Activated T-cell treated with anti-CD3 and anti-CD28 coated beads for 24 hours (primary cell): Measurements from ENCODE around the gene DUSP10.
A peak's percentile ranks its signal among the peaks of the same experiment; 100 is the strongest.

ENCODE experiments used
- DNase-seq: peaks from one replicate; pipeline ENCODE4 v3.0.0-alpha.2; 2020; ENCODE audit warnings: low read depth

The DUSP10 gene

DNA sequence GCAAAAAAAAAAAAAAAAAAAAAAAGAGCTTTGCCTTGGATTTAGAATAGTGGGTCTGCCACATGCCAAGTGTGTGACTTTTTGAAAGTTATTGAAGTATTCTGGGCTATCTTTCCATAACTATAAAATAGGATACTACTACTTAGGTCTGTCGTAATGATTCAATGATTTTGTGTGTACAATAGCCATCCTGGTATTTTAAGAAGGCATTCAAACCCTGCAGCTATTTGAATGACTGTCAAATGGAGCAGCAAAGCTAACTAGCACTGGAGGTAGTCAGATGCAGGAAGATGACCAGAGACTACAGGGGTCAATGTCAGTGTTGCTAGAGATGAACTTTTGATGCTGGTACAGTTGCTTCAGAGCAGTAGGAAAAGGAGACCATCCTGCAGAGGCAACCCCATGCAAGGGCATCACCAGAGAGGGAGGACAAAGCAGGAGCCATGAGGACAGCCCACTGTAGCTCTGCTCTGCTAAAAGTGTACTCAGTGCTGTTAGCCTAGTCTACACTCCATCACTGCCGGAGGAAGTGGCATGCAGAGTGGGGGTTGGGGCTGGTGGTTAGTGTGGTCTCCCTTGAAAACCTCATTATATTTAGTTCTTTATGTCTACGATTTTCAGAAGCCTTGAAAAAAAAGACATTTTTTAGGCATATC is 29.0 kb downstream of the DUSP10 start:
- DNase-seq: peak; percentile 55

DNA sequence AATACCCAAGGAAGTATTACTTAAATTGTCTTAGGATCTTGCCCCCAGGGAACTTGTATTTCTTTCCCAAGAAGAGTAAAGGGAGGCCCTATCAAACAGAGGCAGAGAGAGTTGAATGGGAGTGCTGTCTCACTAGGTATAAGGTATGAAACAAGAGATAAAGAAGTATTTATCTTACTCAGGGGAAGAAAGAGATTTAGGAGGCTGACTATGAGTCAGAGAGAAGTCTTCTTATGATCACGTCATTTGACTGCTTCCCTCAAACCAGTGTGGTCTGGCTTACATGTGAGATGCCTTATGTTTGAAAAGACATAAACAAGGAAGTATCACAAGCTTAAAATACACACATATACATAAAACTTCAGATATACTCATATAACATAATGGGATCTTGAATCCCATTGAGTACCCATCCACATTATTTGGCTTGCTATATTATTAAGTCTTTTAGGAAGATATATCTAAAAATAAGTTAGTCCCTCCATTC is 29.6 kb downstream of the DUSP10 start:
- peak; percentile 27 for DNase-seq

DNA sequence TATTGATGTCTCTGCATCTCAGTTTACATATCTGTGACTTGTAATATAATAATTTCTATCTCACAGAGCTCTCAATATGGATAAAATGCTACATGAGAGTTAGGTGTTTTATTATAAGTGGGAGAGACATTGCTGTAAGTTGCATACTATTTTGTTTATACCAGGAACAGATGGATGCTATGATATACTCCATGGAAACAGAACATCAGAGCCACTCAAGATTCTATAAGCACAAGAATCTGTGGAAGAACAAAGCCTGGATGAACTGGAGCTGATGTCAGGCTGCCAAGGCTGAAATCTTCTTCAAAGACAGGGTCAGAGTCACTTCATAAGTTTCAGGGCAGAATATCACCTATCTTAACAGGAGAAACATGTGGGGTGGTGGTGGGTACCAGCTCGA is 30.2 kb downstream of the DUSP10 start:
- no peak for DNase-seq

DNA sequence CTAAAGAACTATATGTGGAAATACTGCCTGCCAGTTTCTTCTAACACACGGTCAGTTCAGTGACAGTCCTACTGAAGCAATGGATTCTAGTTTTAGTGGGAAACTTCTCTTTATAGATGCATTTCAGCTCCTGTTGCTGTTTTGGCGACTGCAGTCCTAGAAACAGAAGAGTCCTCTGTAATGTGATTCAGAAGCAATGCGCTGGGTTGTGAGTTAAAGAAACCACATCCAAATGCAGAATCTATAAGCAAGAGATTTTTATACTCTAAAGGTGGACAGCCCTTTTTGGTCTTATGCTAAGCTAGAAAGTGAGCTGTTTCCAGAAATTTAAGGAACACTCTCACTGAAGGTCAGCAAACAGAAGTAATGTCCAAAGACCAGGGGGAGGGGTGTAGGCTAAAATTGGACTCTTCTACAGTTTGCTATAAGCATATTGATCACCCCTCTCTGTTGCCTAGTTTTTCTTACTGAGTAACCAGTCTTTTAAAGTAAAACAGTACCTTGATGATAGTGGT is 30.8 kb downstream of the DUSP10 start:
- DNase-seq: no peak

DNA sequence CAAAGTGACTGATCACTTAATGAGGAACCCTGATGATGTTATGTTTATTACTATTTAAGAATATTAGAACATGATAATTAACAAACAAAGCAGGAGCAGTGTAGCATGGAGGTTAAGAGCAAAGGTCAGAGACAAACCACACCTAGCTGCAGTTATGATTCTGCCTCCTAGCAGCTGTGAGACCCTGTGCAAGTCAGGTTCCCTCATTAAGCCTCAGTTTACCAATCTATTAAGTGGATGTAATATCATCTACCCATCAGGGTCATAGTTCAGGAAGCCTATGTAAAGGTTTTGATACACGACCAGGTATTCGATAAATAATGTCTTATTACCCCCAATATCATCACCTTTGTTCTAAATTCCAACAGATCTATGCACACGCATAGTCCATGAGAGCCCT is 32.0 kb downstream of the DUSP10 start:
- no peak for DNase-seq

DNA sequence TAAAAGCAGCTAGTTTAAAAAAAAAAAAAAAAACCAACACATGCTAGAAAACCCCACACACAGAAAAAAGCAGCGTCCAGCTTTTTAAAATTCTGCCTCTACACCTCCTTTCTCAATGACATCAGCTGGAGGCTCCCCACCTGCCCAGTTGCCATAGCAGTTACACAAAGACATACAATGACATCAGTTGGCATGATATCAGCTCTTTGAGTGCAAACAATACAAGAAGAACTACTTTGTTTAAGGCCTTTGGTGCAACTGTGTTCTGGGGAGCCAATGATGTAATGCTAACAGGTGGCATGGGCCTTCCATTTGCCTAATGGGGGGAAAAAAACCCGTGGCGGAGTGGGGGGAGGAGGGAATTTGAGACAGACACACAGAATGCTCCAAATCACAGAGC is 32.9 kb downstream of the DUSP10 start:
- DNase-seq: no peak

DNA sequence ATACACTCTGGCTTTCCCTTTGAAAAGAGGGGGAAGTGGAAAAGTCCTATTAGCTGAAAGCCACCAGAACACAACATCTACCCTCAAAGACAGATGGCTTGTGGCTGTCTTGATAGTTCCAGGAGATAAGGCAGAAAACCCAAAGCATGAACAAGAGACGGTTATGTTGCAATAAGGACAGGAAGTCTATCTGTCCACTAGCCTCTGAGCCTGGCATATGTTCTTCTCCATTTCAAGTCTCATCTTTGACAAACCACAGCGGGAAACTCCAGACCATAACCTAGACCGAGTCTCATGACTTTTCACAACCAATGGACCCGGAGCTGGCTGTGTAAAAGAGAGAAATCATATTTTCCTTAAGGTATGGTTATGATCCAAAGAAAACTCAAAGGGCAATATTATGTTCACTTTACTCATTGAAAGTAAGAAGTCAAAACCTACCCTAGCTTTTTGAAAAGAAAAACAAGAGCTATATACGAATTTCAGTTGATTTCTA is 33.8 kb downstream of the DUSP10 start:
- peak; percentile 36 for DNase-seq

DNA sequence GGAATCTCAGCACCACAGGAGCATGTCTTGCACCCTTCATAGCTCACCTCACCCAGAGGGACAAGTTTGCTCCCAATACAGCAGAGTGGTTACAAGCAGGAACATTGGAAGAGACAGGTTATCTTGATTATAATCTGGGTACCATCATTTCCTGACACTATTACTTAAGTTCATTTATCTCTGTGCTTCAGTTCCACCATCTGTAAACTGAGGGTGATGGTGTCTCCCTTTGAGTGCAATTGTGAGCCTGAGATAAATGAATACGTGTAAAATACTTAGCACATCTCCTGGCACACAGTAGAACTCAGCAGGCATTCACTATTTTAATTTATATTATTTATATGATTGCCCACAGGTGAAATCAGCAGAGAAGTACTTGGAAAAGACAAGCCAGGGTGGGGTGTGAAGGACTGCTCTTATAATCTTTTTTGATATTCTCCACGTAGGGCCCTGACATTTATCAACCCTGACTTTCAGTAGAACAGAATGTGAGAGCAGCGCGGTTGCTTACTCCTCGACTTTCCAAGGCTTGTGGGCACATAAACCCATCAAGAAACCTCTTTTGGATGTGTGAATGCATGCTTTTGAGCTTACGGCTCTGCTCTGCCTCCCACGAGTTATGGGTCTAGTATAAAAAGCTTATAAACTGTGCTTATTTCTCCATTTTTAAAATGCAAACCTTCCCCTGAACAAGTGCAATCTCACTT is 34.9 kb downstream of the DUSP10 start:
- no peak for DNase-seq

DNA sequence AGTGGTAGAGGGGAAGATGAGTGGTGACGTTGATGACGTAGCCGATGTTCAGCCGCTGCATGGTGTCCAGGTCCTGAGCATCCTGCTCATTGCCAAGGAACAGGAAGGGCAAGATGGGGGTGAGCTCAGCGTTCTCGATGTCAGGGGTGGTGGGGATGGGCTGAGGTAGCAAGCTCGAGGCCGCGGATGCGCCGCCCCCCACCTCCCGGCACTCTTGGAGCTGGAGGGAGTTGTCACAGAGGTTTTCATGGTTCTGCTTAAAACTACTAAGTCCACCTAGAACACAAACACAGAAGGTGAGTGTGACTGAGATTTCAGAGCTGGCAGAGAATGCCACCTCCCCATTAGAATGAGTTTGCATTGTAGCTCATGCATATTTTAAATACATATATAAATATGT is 35.7 kb downstream of the DUSP10 start:
- DNase-seq: no peak

DNA sequence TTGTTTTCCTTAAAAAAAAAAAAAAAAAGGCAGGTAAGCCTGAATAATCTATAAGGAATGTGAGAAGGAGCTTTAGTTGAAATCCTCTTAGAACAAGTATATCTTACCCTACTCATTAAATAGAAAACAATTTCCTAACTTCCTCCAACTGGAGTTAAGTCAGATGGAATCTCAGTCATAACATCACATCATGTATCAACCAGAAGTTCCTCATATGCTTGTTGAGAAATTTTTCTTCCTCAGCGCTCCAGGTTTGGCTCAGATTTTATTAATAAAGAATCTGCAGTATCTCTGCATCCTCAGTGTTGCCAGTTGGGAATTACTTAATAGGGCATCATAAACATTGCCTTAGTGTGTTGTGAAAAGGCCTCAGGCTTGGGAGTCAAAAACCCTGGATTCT is 37.6 kb downstream of the DUSP10 start:
- DNase-seq: no peak

DNA sequence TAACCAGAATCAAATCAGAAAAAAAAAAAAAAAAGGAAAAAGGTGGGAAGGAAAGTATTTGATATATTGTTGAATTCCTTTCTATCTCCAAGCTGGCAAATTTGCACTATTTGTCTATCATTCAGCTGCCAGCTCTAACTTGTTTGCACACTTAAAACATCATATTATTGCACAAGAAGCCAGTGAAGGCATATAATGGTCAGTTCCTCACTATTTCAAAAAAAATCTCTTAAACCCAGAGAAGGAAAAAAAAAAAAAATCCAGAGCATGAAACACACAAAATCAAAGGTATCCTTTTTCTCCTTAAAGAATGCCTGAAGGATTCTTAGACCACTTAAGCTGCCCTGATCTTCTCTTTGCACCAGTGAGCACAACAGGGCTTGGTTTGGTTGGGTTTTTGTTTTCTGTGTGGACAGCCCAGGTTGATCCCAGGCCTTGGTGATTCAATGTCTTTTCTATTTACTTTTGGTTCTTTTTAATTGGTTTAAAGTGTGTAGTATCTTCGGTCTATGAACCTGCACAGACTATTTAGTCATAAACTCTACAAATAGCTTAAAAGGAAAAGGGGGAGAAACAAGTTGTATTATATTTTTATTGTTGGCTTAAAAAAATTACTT is 40.2 kb downstream of the DUSP10 start:
- no peak for DNase-seq

DNA sequence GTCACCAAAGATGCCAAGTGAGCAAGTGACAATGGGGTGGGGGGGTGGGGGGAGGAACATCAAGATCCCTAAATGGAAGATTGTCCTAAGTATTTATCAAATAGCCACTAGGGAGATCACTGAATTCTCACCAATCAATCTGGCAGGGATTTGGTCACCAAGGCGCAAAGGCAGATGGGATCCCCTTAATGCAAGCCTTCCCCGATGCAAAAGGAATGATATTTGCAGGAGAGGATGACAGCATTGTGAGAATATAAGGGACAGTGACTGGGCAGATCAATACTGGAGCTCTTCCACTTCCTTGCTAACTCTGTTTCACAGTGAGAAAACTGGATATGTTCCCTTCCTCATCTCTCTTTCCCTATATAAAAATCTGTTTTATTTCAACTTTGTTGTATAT is 40.9 kb downstream of the DUSP10 start:
- DNase-seq: no peak

DNA sequence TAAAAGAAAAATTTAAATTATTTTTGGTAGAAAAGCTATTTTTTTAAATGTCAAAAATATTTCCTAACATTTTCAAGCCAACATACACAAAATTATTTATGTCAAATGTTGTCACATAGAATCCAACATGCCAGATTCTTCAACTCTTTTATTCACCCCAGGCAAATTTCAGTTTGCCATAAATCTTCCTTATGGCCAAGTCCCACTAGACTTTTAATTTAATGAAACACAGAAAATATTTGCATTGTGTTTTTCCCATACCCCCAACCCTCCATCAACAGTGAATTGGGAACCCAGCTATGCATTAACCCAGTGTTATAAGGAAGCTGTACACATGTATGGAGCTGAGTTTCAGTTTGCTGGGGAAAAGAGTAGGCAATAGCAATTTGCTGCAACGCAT is 41.4 kb downstream of the DUSP10 start:
- no peak for DNase-seq

DNA sequence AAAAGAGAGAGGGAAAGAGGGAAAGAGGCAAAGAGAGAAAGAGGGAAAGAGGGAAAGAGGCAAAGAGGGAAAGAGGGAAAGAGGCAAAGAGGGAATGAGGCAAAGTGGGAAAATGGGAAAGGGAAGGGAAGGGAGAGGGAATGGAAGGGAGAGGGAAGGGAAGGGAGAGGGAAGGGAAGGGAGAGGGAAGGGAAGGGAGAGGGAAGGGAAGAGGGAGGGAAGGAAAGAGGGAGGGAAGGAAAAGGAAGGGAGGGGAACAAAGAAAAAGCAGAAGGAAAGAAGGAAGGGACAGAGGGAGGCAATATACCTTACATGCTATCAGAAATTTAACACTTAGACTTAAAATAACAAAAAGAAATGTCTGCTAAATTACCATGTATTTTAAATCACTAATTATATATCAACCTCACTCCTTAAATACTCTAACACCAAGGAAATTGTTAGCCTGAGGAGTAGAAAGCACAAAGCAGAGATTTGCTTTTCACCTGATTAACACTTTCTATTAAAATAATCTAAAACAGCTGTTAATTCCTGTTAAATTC is 41.8 kb downstream of the DUSP10 start:
- no peak for DNase-seq

DNA sequence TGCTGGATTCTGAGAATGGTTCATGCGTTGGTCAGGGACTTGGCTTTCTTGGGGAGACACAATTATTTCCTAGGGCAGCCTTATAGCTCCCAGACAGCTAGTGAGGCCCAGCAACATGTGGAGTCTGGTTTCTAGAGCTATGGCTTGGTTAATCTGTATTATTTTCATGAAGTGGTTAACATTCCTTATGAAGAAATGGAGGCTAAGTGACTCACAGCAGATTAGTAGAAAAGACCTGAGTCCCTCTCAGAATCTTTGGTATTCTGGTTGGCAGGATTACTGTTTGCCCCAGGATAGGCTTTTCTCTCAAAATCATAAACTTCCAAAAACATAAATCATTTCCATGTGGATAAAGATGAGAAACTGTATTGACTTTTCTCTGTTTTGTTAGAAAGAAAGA is 42.3 kb downstream of the DUSP10 start:
- no peak for DNase-seq

DNA sequence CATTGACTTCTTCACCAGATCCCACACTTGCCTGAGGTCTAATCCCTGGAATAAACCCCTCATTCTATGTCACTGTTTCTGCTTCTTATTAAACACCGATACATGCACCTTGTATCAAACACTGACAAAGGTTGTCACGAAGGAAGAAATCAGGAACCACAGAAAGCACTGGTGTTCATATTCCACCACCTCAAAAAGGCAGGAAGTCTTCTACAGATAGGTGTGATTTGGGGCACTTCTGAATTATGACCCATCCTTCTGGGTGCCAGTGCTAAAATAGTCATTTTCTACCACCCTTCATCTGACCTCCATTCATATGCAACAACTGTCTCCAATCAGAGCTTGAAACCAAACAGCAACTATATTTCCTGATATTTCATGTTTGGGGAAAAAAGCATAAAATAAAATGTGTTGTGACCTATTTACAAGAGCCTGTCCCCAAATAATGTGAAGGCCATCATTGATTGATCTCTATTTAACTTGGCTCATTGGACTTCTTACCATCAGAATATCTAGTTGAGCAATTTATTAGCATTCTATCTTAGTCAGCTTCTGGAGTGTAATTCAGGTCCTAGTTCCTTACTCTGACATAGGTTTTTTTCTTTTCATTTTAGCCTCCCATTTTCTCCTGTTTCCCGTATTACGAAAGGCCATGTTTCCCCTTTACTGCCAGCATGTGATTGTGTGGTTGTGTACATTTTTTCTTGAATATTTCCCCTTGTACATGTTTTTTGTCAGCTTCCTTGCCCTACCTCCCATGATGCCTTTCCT is 43.1 kb downstream of the DUSP10 start:
- no peak for DNase-seq

DNA sequence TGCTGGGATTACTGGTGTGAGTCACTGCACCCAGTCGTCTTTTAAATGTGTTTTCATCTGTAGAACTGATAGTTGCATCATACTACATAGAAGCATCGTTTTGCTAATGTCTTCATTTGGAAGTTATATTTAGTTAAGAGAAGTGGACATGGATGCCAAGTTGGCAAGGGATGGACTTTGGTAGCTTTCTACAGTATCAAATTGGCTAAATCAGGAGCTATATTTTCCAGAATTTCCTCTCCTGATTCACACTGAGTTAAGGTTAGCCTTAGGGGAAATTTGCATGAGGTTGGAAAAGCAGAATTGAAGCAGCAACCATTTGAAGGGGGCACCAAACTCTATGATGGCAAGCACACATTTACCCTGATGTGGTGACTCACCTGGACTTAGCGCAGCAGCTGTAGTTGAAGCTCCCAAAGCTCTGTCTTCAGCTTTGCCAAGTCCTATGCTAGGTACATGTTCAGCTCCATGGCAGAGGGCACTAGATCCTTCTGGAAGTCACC is 43.9 kb downstream of the DUSP10 start:
- DNase-seq: no peak

DNA sequence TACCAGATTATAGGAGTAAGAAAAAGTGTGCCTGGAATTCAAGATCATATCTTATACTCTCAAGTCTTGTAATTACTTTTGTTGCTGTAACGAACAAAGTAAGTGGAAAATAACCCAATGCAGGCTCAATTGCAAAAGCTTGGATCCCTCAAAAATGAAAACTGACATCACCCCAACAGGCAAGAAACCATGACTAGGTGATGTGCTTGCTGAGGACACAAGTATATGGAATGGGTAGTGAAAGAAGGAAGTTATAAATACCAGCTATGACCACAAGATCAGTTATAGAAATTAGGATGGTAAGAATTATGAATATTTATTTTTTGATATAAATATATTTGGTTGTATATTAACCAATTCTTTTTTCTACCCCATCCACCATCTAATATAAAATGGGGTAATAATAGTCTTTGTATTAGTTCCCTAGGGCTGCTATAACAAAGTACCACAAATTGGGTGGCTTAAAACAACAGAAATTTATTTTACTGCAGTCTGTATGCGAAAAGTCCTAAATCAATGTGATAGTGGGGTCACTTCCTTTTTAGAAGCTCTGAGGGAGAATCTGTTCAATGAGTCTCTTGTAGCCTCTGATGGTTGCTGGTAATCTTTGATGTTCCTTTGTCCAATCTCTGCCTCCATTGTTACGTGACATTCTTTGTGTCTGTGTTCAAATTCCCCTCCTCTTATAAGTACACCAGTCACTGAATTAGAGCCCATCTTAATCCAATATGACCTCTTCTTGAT is 45.0 kb downstream of the DUSP10 start:
- DNase-seq: no peak

DNA sequence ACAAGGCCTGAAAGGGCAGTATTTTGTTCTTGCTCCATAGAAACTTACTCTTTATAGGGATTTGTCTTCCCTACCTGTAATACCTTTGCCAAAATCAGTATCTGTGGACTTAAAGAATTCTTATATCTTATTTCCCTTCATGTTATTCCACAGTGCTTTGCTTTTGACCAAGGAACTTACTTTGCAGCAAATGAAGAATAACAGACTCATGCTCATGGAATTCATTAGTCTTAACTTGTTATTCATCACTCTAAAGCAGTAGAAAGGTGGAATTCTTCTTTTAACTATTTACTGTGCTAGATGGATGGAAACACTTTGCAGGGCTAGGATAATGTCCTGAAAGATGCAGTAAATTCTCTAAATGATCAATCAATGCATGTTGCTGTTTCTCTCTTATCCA is 45.9 kb downstream of the DUSP10 start:
- no peak for DNase-seq

DNA sequence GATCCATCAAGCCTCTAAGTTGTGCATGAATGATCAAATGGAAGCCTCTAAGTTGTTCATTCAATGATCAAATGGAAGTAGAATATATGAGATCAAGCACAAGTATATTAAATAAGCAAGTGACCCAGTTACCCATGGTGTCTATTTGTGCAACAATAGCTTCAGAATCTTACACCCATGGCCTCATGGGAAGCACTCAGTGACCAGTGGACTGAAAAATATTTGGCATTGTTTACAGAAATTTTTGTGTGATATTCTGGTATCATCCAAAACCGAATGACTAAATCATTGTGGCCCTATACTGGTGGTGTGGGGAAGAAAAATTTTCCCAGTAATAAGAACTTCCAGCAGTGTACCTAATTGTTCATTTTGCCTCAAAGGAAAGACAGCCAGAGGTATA is 46.6 kb downstream of the DUSP10 start:
- no peak for DNase-seq

DNA sequence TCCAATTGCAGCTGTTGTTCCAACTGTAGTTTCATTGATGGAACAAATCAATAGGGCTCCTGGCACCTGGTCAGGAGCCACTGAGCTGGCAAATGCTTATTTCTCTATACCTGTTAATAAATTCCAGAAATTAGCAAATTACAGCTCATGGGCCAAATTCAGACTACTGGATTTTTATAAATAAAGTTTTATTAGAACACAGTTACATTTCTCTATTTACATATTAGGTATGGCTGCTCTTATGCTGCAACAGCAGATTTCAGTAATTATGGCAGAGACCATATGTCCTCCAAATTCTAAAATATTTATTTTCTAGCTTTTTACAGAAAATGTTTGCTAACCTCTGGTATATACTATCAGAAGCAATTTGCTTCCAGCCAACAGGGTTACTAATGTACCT is 47.8 kb downstream of the DUSP10 start:
- no peak for DNase-seq
